SK-N-SH treated with all-trans-retinoic acid at 6 μM for 48 hours (cell line): ENCODE results near the gene TNRC6B.

Experiments used
- ATAC-seq: fragments of 200-7000 bp; cut with Tn5 transposase; 3 replicates; pipeline ENCODE4 v1.9.1; 2020; ENCODE audit warnings: mild to moderate bottlenecking, moderate library complexity
- BACH2 ChIP-seq: fragments of 250-450 bp; sonication (Bioruptor Pico); IDR thresholded peaks from 2 replicates; pipeline ENCODE4 v1.9.0; 2021; ENCODE audit warnings: mild to moderate bottlenecking, borderline replicate concordance
- CSDC2 ChIP-seq: fragments of 250-450 bp; sonication (Bioruptor Pico); IDR thresholded peaks from 2 replicates; pipeline ENCODE4 v1.5.0; 2020; ENCODE audit warnings: mild to moderate bottlenecking, moderate library complexity
- ESRRG ChIP-seq: fragments of 250-450 bp; sonication (Bioruptor Pico); IDR thresholded peaks from 2 replicates; pipeline ENCODE4 v1.6.1; 2021; ENCODE audit warnings: mild to moderate bottlenecking
- GLIS3 ChIP-seq: fragments of 250-450 bp; sonication (Bioruptor Pico); IDR thresholded peaks from 2 replicates; pipeline ENCODE4 v1.5.0; 2020; ENCODE audit warnings: mild to moderate bottlenecking, moderate library complexity
- ISL1 ChIP-seq: fragments of 250-450 bp; sonication (Bioruptor Pico); IDR thresholded peaks from 2 replicates; pipeline ENCODE4 v2.1.2; 2022; ENCODE audit warnings: mild to moderate bottlenecking, moderate library complexity
- OSR1 ChIP-seq: fragments of 250-450 bp; sonication (Bioruptor Pico); IDR thresholded peaks from 2 replicates; pipeline ENCODE4 v1.8.0; 2022; ENCODE audit warnings: moderate library complexity, mild to moderate bottlenecking, inconsistent platforms
- PPARA ChIP-seq: fragments of 250-450 bp; sonication (Bioruptor Pico); IDR thresholded peaks from 2 replicates; pipeline ENCODE4 v1.5.0; 2020; ENCODE audit warnings: mild to moderate bottlenecking, borderline replicate concordance
- RARB ChIP-seq: fragments of 250-450 bp; sonication (Bioruptor Pico); IDR thresholded peaks from 2 replicates; pipeline ENCODE4 v1.8.0; 2021; ENCODE audit warnings: mild to moderate bottlenecking, moderate library complexity
- SNAI2 ChIP-seq: fragments of 250-450 bp; sonication (Bioruptor Pico); IDR thresholded peaks from 2 replicates; pipeline ENCODE4 v1.5.0; 2020; ENCODE audit warnings: mild to moderate bottlenecking, moderate library complexity
- TCF4 ChIP-seq: fragments of 250-450 bp; sonication (Bioruptor Pico); IDR thresholded peaks from 2 replicates; pipeline ENCODE4 v1.8.0; 2021; ENCODE audit warnings: mild to moderate bottlenecking, moderate library complexity, borderline replicate concordance
- TOX ChIP-seq: fragments of 250-450 bp; sonication (Bioruptor Pico); IDR thresholded peaks from 2 replicates; pipeline ENCODE4 v1.8.0; 2021; ENCODE audit warnings: mild to moderate bottlenecking, moderate library complexity, borderline replicate concordance
- ZC3H10 ChIP-seq: fragments of 250-450 bp; sonication (Bioruptor Pico); IDR thresholded peaks from 2 replicates; pipeline ENCODE4 v1.5.1; 2021; ENCODE audit warnings: mild to moderate bottlenecking, moderate library complexity
- ZFP3 ChIP-seq: fragments of 250-450 bp; sonication (Bioruptor Pico); IDR thresholded peaks from 2 replicates; pipeline ENCODE4 v1.5.0; 2020; ENCODE audit warnings: mild to moderate bottlenecking, moderate library complexity
- ZNF565 ChIP-seq: fragments of 450-650 bp; formaldehyde crosslinking; conservative IDR thresholded peaks from 2 replicates; pipeline ENCODE4 v1.5.0; 2020; ENCODE audit warnings: low read depth, mild to moderate bottlenecking, moderate library complexity
- ZNF70 ChIP-seq: fragments of 450-650 bp; formaldehyde crosslinking; IDR thresholded peaks from 2 replicates; pipeline ENCODE4 v1.5.0; 2020; ENCODE audit warnings: mild to moderate bottlenecking, moderate library complexity
- ZNF8 ChIP-seq: fragments of 450-650 bp; formaldehyde crosslinking; IDR thresholded peaks from 2 replicates; pipeline ENCODE4 v1.5.0; 2020; ENCODE audit warnings: mild to moderate bottlenecking, moderate library complexity
- TF ChIP-seq, protein P1 (sequence below): fragments of 250-450 bp; sonication (Bioruptor Pico); IDR thresholded peaks from 2 replicates; pipeline ENCODE4 v1.8.0; 2020; ENCODE audit warnings: mild to moderate bottlenecking, moderate library complexity, borderline replicate concordance
- TF ChIP-seq, protein P2 (sequence below): fragments of 250-450 bp; sonication (Bioruptor Pico); IDR thresholded peaks from 2 replicates; pipeline ENCODE4 v1.5.1; 2021; ENCODE audit warnings: mild to moderate bottlenecking, moderate library complexity
- TF ChIP-seq, protein P3 (sequence below): fragments of 250-450 bp; sonication (Bioruptor Pico); IDR thresholded peaks from 2 replicates; pipeline ENCODE4 v1.8.0; 2021; ENCODE audit warnings: low read depth, mild to moderate bottlenecking, moderate library complexity, borderline replicate concordance
- TF ChIP-seq, protein P4 (sequence below): fragments of 250-450 bp; sonication (Bioruptor Pico); IDR thresholded peaks from 2 replicates; pipeline ENCODE4 v1.5.1; 2020; ENCODE audit warnings: low read depth, mild to moderate bottlenecking, moderate library complexity
- TF ChIP-seq, protein P5 (sequence below): fragments of 250-450 bp; sonication (Bioruptor Pico); IDR thresholded peaks from 2 replicates; pipeline ENCODE4 v1.5.0; 2020; ENCODE audit warnings: mild to moderate bottlenecking, moderate library complexity

Gene TNRC6B

DNA sequence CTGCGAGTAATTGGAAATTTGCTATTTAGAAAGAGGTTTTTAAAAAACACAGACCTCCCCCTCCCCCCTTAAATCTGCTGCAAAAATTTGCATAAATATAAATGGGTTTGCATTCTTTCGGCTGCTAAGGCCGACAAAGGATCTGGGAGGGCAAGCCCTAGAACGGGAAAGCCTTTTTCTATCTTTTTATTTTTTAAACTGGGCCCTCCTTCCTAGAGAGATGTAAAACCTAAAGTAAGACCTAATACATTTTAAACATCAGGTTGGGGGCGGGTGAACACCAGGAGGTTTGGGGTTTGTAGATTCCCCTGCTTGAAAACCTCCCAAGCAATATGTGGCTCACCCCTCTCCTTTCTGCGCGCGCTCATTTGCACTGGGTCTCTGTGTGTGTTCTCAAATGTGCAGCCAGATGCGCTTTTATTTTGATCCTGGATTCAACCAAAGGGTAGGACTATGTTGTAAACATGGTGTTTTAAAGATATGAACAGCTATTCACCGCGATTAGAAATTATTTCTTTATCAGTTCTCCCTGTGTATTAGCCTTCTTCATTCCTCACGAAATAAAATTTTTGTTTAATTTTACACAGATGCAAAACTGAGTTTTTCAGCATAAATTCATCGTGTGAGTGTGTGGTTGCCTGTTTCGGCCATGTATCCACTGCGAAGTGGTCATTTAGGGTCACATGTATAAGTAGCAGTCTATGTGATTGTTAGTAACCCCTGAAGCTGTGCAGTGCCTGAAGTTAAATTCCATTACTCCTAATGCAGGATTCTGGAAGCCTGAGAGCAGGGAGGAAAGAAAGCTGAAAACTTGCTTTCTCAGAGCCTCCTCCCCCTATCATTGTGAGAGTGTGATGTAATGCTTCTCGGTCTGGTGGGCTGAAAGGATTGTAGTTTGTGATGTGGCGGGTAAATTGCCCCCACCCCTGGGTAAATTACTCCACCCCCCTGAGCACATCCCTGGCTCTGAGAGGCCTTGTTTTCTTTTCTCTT, 988 bp downstream of the TNRC6B start:
- TF ChIP-seq ISL1 (CRISPR knock-in tag) (no peak), PPARA (no peak), RARB (CRISPR knock-in tag) (no peak)
- peak; percentile 42 for ATAC-seq

DNA sequence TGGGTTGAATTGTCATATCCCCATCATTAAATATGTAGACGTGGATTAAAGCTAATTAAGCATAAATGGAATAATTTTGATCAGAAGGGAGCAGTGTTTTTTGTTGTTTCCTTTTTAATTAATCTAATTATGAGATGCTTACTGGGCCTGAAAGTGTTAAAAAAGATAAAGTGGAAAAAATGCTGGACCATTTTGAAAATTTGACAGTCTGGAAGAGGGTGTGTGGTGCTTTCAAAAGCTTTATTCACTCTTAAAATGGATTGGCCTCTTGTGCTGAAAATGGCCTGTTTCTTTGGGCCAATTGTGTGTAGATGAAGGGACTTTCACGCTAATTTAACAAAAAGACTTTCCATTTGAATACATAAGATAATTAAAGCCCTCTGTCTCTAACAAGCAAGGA, 1.8 kb downstream of the TNRC6B start:
- ATAC-seq, result no peak
- TF ChIP-seq, protein P1, sequence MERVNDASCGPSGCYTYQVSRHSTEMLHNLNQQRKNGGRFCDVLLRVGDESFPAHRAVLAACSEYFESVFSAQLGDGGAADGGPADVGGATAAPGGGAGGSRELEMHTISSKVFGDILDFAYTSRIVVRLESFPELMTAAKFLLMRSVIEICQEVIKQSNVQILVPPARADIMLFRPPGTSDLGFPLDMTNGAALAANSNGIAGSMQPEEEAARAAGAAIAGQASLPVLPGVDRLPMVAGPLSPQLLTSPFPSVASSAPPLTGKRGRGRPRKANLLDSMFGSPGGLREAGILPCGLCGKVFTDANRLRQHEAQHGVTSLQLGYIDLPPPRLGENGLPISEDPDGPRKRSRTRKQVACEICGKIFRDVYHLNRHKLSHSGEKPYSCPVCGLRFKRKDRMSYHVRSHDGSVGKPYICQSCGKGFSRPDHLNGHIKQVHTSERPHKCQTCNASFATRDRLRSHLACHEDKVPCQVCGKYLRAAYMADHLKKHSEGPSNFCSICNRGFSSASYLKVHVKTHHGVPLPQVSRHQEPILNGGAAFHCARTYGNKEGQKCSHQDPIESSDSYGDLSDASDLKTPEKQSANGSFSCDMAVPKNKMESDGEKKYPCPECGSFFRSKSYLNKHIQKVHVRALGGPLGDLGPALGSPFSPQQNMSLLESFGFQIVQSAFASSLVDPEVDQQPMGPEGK (CRISPR knock-in tag), result no peak
- TF ChIP-seq ZNF565 (CRISPR knock-in tag) (no peak), ESRRG (no peak), GLIS3 (CRISPR knock-in tag) (no peak), ZNF8 (CRISPR knock-in tag) (no peak), ZNF70 (CRISPR knock-in tag) (no peak), TCF4 (CRISPR knock-in tag) (no peak), RARB (CRISPR knock-in tag) (no peak), TOX (CRISPR knock-in tag) (no peak), BACH2 (CRISPR knock-in tag) (no peak), SNAI2 (CRISPR knock-in tag) (no peak), CSDC2 (no peak), ZFP3 (no peak), ZC3H10 (CRISPR knock-in tag) (no peak), OSR1 (CRISPR knock-in tag) (no peak)
- TF ChIP-seq, protein P2, sequence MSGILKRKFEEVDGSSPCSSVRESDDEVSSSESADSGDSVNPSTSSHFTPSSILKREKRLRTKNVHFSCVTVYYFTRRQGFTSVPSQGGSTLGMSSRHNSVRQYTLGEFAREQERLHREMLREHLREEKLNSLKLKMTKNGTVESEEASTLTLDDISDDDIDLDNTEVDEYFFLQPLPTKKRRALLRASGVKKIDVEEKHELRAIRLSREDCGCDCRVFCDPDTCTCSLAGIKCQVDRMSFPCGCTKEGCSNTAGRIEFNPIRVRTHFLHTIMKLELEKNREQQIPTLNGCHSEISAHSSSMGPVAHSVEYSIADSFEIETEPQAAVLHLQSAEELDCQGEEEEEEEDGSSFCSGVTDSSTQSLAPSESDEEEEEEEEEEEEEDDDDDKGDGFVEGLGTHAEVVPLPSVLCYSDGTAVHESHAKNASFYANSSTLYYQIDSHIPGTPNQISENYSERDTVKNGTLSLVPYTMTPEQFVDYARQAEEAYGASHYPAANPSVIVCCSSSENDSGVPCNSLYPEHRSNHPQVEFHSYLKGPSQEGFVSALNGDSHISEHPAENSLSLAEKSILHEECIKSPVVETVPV (CRISPR knock-in tag), result no peak
- TF ChIP-seq, protein P3, sequence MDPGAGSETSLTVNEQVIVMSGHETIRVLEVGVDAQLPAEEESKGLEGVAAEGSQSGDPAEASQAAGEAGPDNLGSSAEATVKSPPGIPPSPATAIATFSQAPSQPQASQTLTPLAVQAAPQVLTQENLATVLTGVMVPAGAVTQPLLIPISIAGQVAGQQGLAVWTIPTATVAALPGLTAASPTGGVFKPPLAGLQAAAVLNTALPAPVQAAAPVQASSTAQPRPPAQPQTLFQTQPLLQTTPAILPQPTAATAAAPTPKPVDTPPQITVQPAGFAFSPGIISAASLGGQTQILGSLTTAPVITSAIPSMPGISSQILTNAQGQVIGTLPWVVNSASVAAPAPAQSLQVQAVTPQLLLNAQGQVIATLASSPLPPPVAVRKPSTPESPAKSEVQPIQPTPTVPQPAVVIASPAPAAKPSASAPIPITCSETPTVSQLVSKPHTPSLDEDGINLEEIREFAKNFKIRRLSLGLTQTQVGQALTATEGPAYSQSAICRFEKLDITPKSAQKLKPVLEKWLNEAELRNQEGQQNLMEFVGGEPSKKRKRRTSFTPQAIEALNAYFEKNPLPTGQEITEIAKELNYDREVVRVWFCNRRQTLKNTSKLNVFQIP, result no peak
- TF ChIP-seq, all 23 proteins: peak for 0

DNA sequence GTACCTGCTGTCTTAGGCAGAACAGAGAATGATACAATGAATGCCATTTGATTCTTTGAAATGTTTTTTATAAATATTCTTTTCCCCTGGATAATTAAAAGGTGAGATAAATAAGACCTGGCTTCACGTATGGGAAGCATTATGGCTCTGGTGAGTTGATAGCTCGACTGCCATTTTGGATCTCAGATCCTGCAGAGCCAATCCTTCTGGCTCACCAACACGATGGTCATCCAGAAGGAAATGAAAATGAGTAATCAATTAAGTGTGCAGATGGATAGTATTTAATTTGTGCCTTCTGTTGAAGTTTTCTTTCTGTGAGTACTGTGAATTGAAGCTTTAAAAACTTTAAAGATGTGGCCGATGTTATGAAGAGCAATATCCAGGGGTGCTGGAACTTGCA, 2.7 kb downstream of the TNRC6B start:
- ATAC-seq, result no peak
- TF ChIP-seq ISL1 (CRISPR knock-in tag), result no peak
- TF ChIP-seq, protein P3, result no peak
- no peak for TF ChIP-seq GLIS3 (CRISPR knock-in tag)
- TF ChIP-seq BACH2 (CRISPR knock-in tag), result no peak
- TF ChIP-seq TCF4 (CRISPR knock-in tag), result no peak
- TF ChIP-seq ZNF8 (CRISPR knock-in tag), result no peak
- TF ChIP-seq, protein P4, sequence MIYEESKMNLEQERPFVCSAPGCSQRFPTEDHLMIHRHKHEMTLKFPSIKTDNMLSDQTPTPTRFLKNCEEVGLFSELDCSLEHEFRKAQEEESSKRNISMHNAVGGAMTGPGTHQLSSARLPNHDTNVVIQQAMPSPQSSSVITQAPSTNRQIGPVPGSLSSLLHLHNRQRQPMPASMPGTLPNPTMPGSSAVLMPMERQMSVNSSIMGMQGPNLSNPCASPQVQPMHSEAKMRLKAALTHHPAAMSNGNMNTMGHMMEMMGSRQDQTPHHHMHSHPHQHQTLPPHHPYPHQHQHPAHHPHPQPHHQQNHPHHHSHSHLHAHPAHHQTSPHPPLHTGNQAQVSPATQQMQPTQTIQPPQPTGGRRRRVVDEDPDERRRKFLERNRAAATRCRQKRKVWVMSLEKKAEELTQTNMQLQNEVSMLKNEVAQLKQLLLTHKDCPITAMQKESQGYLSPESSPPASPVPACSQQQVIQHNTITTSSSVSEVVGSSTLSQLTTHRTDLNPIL (CRISPR knock-in tag), result no peak
- TF ChIP-seq RARB (CRISPR knock-in tag), result no peak
- no peak for TF ChIP-seq ZNF70 (CRISPR knock-in tag)
- TF ChIP-seq SNAI2 (CRISPR knock-in tag), result no peak
- no peak for TF ChIP-seq PPARA
- TF ChIP-seq, protein P1 (CRISPR knock-in tag), result no peak
- TF ChIP-seq ESRRG, result no peak
- no peak for TF ChIP-seq OSR1 (CRISPR knock-in tag)
- no peak for TF ChIP-seq ZFP3
- TF ChIP-seq, protein P5, sequence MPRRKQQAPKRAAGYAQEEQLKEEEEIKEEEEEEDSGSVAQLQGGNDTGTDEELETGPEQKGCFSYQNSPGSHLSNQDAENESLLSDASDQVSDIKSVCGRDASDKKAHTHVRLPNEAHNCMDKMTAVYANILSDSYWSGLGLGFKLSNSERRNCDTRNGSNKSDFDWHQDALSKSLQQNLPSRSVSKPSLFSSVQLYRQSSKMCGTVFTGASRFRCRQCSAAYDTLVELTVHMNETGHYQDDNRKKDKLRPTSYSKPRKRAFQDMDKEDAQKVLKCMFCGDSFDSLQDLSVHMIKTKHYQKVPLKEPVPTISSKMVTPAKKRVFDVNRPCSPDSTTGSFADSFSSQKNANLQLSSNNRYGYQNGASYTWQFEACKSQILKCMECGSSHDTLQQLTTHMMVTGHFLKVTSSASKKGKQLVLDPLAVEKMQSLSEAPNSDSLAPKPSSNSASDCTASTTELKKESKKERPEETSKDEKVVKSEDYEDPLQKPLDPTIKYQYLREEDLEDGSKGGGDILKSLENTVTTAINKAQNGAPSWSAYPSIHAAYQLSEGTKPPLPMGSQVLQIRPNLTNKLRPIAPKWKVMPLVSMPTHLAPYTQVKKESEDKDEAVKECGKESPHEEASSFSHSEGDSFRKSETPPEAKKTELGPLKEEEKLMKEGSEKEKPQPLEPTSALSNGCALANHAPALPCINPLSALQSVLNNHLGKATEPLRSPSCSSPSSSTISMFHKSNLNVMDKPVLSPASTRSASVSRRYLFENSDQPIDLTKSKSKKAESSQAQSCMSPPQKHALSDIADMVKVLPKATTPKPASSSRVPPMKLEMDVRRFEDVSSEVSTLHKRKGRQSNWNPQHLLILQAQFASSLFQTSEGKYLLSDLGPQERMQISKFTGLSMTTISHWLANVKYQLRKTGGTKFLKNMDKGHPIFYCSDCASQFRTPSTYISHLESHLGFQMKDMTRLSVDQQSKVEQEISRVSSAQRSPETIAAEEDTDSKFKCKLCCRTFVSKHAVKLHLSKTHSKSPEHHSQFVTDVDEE (CRISPR knock-in tag), result no peak
- TF ChIP-seq TOX (CRISPR knock-in tag), result no peak
- TF ChIP-seq ZNF565 (CRISPR knock-in tag), result no peak
- no peak for TF ChIP-seq CSDC2
